HEK293T (cell line): Measurements from ENCODE around the gene RBM15.

Experiments
- ARNT ChIP-seq: fragments of 450-650 bp; IDR thresholded peaks from 2 replicates; pipeline ENCODE4 v1.6.1; 2017; ENCODE audit warnings: mild to moderate bottlenecking
- BHLHE40 ChIP-seq: fragments of 450-650 bp; IDR thresholded peaks from 2 replicates; pipeline ENCODE4 v1.6.1; 2016; ENCODE audit warnings: mild to moderate bottlenecking, moderate library complexity, borderline replicate concordance
- CTBP1 ChIP-seq: fragments of 450-650 bp; IDR thresholded peaks from 2 replicates; pipeline ENCODE4 v1.6.1; 2016; ENCODE audit warnings: borderline replicate concordance
- FOXA1 ChIP-seq: fragments of 450-650 bp; IDR thresholded peaks from 2 replicates; pipeline ENCODE4 v1.6.1; 2016; ENCODE audit warnings: mild to moderate bottlenecking
- FOXK2 ChIP-seq: fragments of 450-650 bp; IDR thresholded peaks from 2 replicates; pipeline ENCODE4 v1.6.1; 2016; ENCODE audit warnings: mild to moderate bottlenecking
- FOXM1 ChIP-seq: fragments of 450-650 bp; IDR thresholded peaks from 2 replicates; pipeline ENCODE4 v1.6.1; 2017; ENCODE audit warnings: mild to moderate bottlenecking, borderline replicate concordance
- HDGF ChIP-seq: fragments of 450-650 bp; IDR thresholded peaks from 2 replicates; pipeline ENCODE4 v1.6.1; 2017; ENCODE audit warnings: antibody characterized with exemption, borderline replicate concordance
- L3MBTL2 ChIP-seq: fragments of 450-650 bp; conservative IDR thresholded peaks from 2 replicates; pipeline ENCODE4 v1.6.1; 2016; ENCODE audit warnings: mild to moderate bottlenecking
- LEF1 ChIP-seq: fragments of 450-650 bp; IDR thresholded peaks from 2 replicates; pipeline ENCODE4 v1.6.1; 2017; ENCODE audit warnings: mild to moderate bottlenecking, borderline replicate concordance
- SP1 ChIP-seq: fragments of 450-650 bp; IDR thresholded peaks from 2 replicates; pipeline ENCODE4 v1.6.1; 2017
- SUZ12 ChIP-seq: fragments of 450-650 bp; IDR thresholded peaks from 2 replicates; pipeline ENCODE4 v1.6.1; 2016; ENCODE audit warnings: mild to moderate bottlenecking
- TARDBP ChIP-seq: fragments of 450-650 bp; IDR thresholded peaks from 2 replicates; pipeline ENCODE4 v1.6.1; 2016
- ZNF384 ChIP-seq: fragments of 450-650 bp; IDR thresholded peaks from 2 replicates; pipeline ENCODE4 v1.6.1; 2016
- TF ChIP-seq, protein P1 (sequence below): fragments of 450-650 bp; IDR thresholded peaks from 2 replicates; pipeline ENCODE4 v1.6.1; 2016

GRCh38 chr1:110345480-110345879 lies 6.3 kb downstream of the RBM15 start:
- no peak for TF ChIP-seq FOXM1
- TF ChIP-seq SUZ12, result no peak
- TF ChIP-seq TARDBP, result no peak
- no peak for TF ChIP-seq CTBP1
- no peak for TF ChIP-seq FOXK2
- no peak for TF ChIP-seq BHLHE40
- no peak for TF ChIP-seq HDGF
- no peak for TF ChIP-seq SP1
- TF ChIP-seq L3MBTL2, result no peak
- no peak for TF ChIP-seq ZNF384
- no peak for TF ChIP-seq ARNT
- no peak for TF ChIP-seq FOXA1
- TF ChIP-seq, protein P1, sequence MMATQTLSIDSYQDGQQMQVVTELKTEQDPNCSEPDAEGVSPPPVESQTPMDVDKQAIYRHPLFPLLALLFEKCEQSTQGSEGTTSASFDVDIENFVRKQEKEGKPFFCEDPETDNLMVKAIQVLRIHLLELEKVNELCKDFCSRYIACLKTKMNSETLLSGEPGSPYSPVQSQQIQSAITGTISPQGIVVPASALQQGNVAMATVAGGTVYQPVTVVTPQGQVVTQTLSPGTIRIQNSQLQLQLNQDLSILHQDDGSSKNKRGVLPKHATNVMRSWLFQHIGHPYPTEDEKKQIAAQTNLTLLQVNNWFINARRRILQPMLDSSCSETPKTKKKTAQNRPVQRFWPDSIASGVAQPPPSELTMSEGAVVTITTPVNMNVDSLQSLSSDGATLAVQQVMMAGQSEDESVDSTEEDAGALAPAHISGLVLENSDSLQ, result no peak
- TF ChIP-seq LEF1, result no peak
